Measurements from ENCODE around the gene SLC37A2.

DNA sequence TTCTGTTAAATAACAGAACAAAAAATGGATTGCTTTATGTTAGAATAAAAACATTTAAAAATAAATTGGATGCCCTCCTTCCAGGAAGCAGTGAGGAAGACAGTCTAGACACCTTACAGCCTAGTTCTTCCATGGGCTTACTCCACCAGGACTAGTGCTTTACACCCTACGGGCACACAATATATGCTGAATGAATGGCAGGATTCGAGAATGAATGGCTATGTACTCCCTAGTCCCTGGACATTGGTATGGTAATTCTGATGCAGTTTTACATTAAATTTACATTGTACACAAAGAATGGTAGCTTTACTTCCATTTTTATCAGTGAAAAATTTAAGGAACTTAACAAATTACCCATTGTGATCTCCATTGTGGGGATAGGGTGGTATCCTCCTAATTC is 31.6 kb downstream of the SLC37A2 start:
- TF ChIP-seq ZNF747 (CRISPR knock-in tag; IDR thresholded peaks at IDR 0.05; ENCODE audit: borderline replicate concordance) (no peak), HDAC2 (CRISPR knock-in tag; IDR thresholded peaks at IDR 0.05) (no peak), TAF1 (CRISPR knock-in tag; IDR thresholded peaks at IDR 0.05) (no peak), ZFX (CRISPR knock-in tag; IDR thresholded peaks at IDR 0.05; ENCODE audit: low read depth) (no peak), TBL1XR1 (IDR thresholded peaks at IDR 0.05; ENCODE audit: borderline replicate concordance, low read length, partially characterized antibody) (no peak), POLR2A (IDR thresholded peaks at IDR 0.05; ENCODE audit: insufficient read depth in 1 of 2, low read depth in 2 of 2, low read length in 2 of 2) (no peak), ZNF768 (CRISPR knock-in tag; IDR thresholded peaks at IDR 0.05) (no peak)
- TF ChIP-seq, protein P1, sequence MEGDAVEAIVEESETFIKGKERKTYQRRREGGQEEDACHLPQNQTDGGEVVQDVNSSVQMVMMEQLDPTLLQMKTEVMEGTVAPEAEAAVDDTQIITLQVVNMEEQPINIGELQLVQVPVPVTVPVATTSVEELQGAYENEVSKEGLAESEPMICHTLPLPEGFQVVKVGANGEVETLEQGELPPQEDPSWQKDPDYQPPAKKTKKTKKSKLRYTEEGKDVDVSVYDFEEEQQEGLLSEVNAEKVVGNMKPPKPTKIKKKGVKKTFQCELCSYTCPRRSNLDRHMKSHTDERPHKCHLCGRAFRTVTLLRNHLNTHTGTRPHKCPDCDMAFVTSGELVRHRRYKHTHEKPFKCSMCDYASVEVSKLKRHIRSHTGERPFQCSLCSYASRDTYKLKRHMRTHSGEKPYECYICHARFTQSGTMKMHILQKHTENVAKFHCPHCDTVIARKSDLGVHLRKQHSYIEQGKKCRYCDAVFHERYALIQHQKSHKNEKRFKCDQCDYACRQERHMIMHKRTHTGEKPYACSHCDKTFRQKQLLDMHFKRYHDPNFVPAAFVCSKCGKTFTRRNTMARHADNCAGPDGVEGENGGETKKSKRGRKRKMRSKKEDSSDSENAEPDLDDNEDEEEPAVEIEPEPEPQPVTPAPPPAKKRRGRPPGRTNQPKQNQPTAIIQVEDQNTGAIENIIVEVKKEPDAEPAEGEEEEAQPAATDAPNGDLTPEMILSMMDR (CRISPR knock-in tag; IDR thresholded peaks at IDR 0.05) = no peak
